Measurements from ENCODE around the gene CRLF2. TPM values are rescaled to one million over a fixed set of nuclear protein-coding genes. Genes with fewer than 3 reads are reported as not detected.
"Not testable (repeated sequence)": the region's sequence is repeated elsewhere in the genome, so short reads cannot be mapped to it uniquely, and the experiment has no call there.

CRLF2 gene
- total RNA-seq, result 1 to 10 TPM in 1 of 2 donors, under 1 TPM in 1; 0.33 to 1.1 TPM
- long read RNA-seq, donor 1, result 0 reads
- long read RNA-seq, donor 2, result 0 reads

GRCh38 chrX:1212532-1212931, at the start of gene CRLF2:
CRLF2 (minus strand) TSS chrX:1212649; CDS start chrX:1212634, 15 bp downstream.
- peak; percentile 40 for DNase-seq (ENCODE audit: low spot score)
- intact Hi-C loops (cut with DNase I), result no loop called here

- intact Hi-C loops (cut with DNase I); DNase-seq (ENCODE audit: low spot score): not testable (repeated sequence)
These were observed 49.3 kb upstream of the CRLF2 start for GRCh38 chrX:1261771-1262170.

- intact Hi-C loops (cut with DNase I), result no loop called here
- DNase-seq (ENCODE audit: low spot score), result no peak
These were observed 48.8 kb upstream of the CRLF2 start for GRCh38 chrX:1261285-1261684.

- no peak for DNase-seq (ENCODE audit: low spot score)
- intact Hi-C loops (cut with DNase I), result no loop called here
These were observed 40.4 kb upstream of the CRLF2 start for GRCh38 chrX:1252861-1253260.

GRCh38 chrX:1249101-1249887, 36.8 kb upstream of the CRLF2 start:
- DNase-seq (ENCODE audit: low spot score), result peak; percentile 88
- intact Hi-C loops (cut with DNase I), result no loop called here

GRCh38 chrX:1248331-1249061, 36.0 kb upstream of the CRLF2 start:
- no peak for DNase-seq (ENCODE audit: low spot score)
- intact Hi-C loops (cut with DNase I), result no loop called here

GRCh38 chrX:1246816-1247215, 34.4 kb upstream of the CRLF2 start:
- intact Hi-C loops (cut with DNase I), result no loop called here
- DNase-seq (ENCODE audit: low spot score), result peak; percentile 90

- DNase-seq (ENCODE audit: low spot score), result no peak
- intact Hi-C loops (cut with DNase I), result no loop called here
These were observed 32.0 kb upstream of the CRLF2 start for GRCh38 chrX:1244164-1245076.

GRCh38 chrX:1242891-1243402, 30.5 kb upstream of the CRLF2 start:
- peak; percentile 65 for DNase-seq (ENCODE audit: low spot score)
- intact Hi-C loops (cut with DNase I), result no loop called here

- intact Hi-C loops (cut with DNase I), result not testable (repeated sequence)
These were observed 28.1 kb upstream of the CRLF2 start for GRCh38 chrX:1240551-1240950.

GRCh38 chrX:1239681-1240142, 27.3 kb upstream of the CRLF2 start:
- peak; percentile 92 for DNase-seq (ENCODE audit: low spot score)
- intact Hi-C loops (cut with DNase I), result no loop called here

More at GRCh38 chrX:1240551-1240950, 28.1 kb upstream of the CRLF2 start:
- peak; percentile 38 for DNase-seq (ENCODE audit: low spot score)

GRCh38 chrX:1231850-1232465, 19.5 kb upstream of the CRLF2 start:
- intact Hi-C loops (cut with DNase I), result no loop called here
- DNase-seq (ENCODE audit: low spot score), result peak; percentile 22

GRCh38 chrX:1228101-1228500, 15.7 kb upstream of the CRLF2 start:
- intact Hi-C loops (cut with DNase I), result not testable (repeated sequence)
- DNase-seq (ENCODE audit: low spot score), result peak; percentile 22

- intact Hi-C loops (cut with DNase I), result no loop called here
- peak; percentile 6 for DNase-seq (ENCODE audit: low spot score)
These were observed 13.8 kb upstream of the CRLF2 start for GRCh38 chrX:1226249-1226648.

GRCh38 chrX:1224954-1225353, 12.5 kb upstream of the CRLF2 start:
- DNase-seq (ENCODE audit: low spot score), result peak; percentile 29
- intact Hi-C loops (cut with DNase I), result no loop called here

- no peak for DNase-seq (ENCODE audit: low spot score)
- intact Hi-C loops (cut with DNase I), result no loop called here
These were observed 10.8 kb upstream of the CRLF2 start for GRCh38 chrX:1223242-1223600.

- no peak for DNase-seq (ENCODE audit: low spot score)
These were observed 10.2 kb upstream of the CRLF2 start for GRCh38 chrX:1222531-1223241.

GRCh38 chrX:1221296-1221845, 8.9 kb upstream of the CRLF2 start:
- intact Hi-C loops (cut with DNase I), result no loop called here
- DNase-seq (ENCODE audit: low spot score), result peak; percentile 67

More at GRCh38 chrX:1222531-1223241, 10.2 kb upstream of the CRLF2 start:
- intact Hi-C loops (cut with DNase I), result no loop called here
